Psoas muscle (tissue), 8 donors: ENCODE measurements around the gene CSF2RB. TPM values are rescaled to one million over a fixed set of nuclear protein-coding genes. Genes with fewer than 3 reads are reported as not detected.

Source experiments
- ATAC-seq, 4 donors: fragments of 200-7000 bp; cut with Tn5 transposase; one replicate each; pipeline ENCODE4 v1.9.1; 2020; ENCODE audit warnings: moderate library complexity in 3 of 4, mild to moderate bottlenecking in 2 of 4
- DNase-seq, 2 donors: peaks; one replicate each; pipeline ENCODE4 v3.0.0-alpha.2; 2020
- H3K27ac ChIP-seq: fragments of 200-600 bp; one replicate; pipeline ENCODE4 v1.8.0; 2022
- H3K27me3 ChIP-seq, 3 donors: fragments of 200-600 bp in 1 of 3; one replicate each; pipeline versions ENCODE4 v1.6.1 to v1.8.0; 2013 to 2022; ENCODE audit warnings: low read length in 2 of 3, mild to moderate bottlenecking in 2 of 3, moderate library complexity in 1 of 3; ENCODE audit not compliant: insufficient read depth in 3 of 3
- H3K36me3 ChIP-seq, 2 donors: fragments of 200-600 bp in 1 of 2; one replicate each; pipeline versions ENCODE4 v1.6.1 to v1.8.0; 2013 to 2022; ENCODE audit warnings: low read depth in 1 of 2, mild to moderate bottlenecking in 1 of 2, moderate library complexity in 1 of 2; ENCODE audit not compliant: insufficient read depth in 1 of 2
- H3K4me1 ChIP-seq: fragments of 200-600 bp; one replicate; pipeline ENCODE4 v1.8.0; 2022
- H3K4me3 ChIP-seq: fragments of 200-600 bp; one replicate; pipeline ENCODE4 v1.8.0; 2022; ENCODE audit warnings: mild to moderate bottlenecking
- H3K9me3 ChIP-seq: fragments of 200-600 bp; one replicate; pipeline ENCODE4 v1.8.0; 2022
- CTCF ChIP-seq: fragments of 200-600 bp; IDR thresholded peaks from one replicate; pipeline ENCODE4 v1.8.0; 2022; ENCODE audit warnings: antibody characterized with exemption
- WGBS, 3 donors: extraction: QIAGEN DNeasy Blood & Tissue Kit; methylation state at CpG; one replicate each; pipeline versions ENCODE4 v1.1.6 to v1.1.7; 2013; 5-methylcytosine and 5-hydroxymethylcytosine counted together
- intact Hi-C, 2 donors: fragments of 100-400 bp; cut with DNase I; formaldehyde crosslinking; loops; one replicate each; pipeline versions ENCODE4 v1.11.0 to v1.14.2; 2022
- polyA plus RNA-seq, 3 donors: library from polyadenylated mRNA; stranded (reverse); fragments of 200-250 nt; gene quantifications; one replicate each; pipeline ENCODE4 v1.2.3, GENCODE V29; 2013
- total RNA-seq, 4 donors: library from RNA; stranded (reverse); fragmentation: NEBNext Ultra II Directional in 2 of 4; extraction: Animal tissue kit (Norgen Biotek cat#: 25700) in 2 of 4; gene quantifications; one replicate each; pipeline versions ENCODE4 v1.2.1 to v1.2.4, GENCODE V29; 2021 to 2023
- donor health status: healthy with polysubstance abuse.
- donor health status: DM: no; HTN: no; CAD: no; lungs with moderate emphysema.
- donor health status: Bipolar disorder and iron deficiency.
- donor health status: healthy.
- donor health status: DM: yes; HTN: yes; CAD: no.
- donor health status: DM: no; HTN: no; CAD: no.
- donor health status: DM: no; HTN: no; CAD: no.
- donor health status: DM: yes; HTN: yes; CAD: no.

CSF2RB gene
- total and polyA plus RNA-seq, 7 donors, result 0.25 to 1.7 (median 1.0) TPM

- TF ChIP-seq CTCF, result no peak
- no peak for DNase-seq
- Histone ChIP-seq H3K27me3 (peaks cover 0 to 17% (median 1%) of the 10 kb centered on the region in 3 donors), H3K4me1 (no peaks in the 10 kb centered on the region), H3K36me3 (no peaks in the 10 kb centered on the region), H3K9me3 (no peaks in the 10 kb centered on the region), H3K27ac (no peak overlapping the region), H3K4me3 (no peak overlapping the region)
- no peak for ATAC-seq
- WGBS, 3 donors, result 30 to 34% (median 34%) methylated on average over 3 of the region's 3 CpGs
- intact Hi-C loops, result no loop called here
Observed at GRCh38 chr22:36961626-36962025, 48.2 kb downstream of the CSF2RB start.

GRCh38 chr22:36963302-36963701 lies 49.9 kb downstream of the CSF2RB start:
- TF ChIP-seq CTCF, result no peak
- no peaks in the 10 kb centered on the region for H3K36me3 ChIP-seq
- no peaks in the 10 kb centered on the region for H3K4me1 ChIP-seq
- H3K27ac ChIP-seq, result no peak overlapping the region
- no peak overlapping the region for H3K4me3 ChIP-seq
- ATAC-seq (no peak), DNase-seq (no peak)
- WGBS, 3 donors, result 50 to 72% (median 61%) methylated on average over 2 of the region's 2 CpGs
- intact Hi-C loops, result no loop called here
- no peaks in the 10 kb centered on the region for H3K9me3 ChIP-seq
- peaks cover 0 to 18% (median 1%) of the 10 kb centered on the region in 3 donors for H3K27me3 ChIP-seq

GRCh38 chr22:36964106-36964505 lies 50.7 kb downstream of the CSF2RB start:
- peaks cover 0 to 23% (median 1%) of the 10 kb centered on the region in 3 donors for H3K27me3 ChIP-seq
- H3K27ac ChIP-seq, result no peak overlapping the region
- no peaks in the 10 kb centered on the region for H3K9me3 ChIP-seq
- no peaks in the 10 kb centered on the region for H3K4me1 ChIP-seq
- no peak overlapping the region for H3K4me3 ChIP-seq
- ATAC-seq, result no peak
- H3K36me3 ChIP-seq, result no peaks in the 10 kb centered on the region
- TF ChIP-seq CTCF, result no peak
- intact Hi-C loops, result no loop called here
- no peak for DNase-seq

GRCh38 chr22:36965696-36966095 lies 52.3 kb downstream of the CSF2RB start:
- H3K36me3 ChIP-seq, result no peaks in the 10 kb centered on the region

More at GRCh38 chr22:36965696-36966095, 52.3 kb downstream of the CSF2RB start:
- H3K27me3 ChIP-seq, result peaks cover 0 to 14% (median 1%) of the 10 kb centered on the region in 3 donors
- WGBS, 3 donors, result 65 to 86% (median 79%) methylated on average over 2 of the region's 2 CpGs
- TF ChIP-seq CTCF, result no peak
- no peaks in the 10 kb centered on the region for H3K4me1 ChIP-seq
- no peak for DNase-seq
- no peaks in the 10 kb centered on the region for H3K9me3 ChIP-seq
- no peak for ATAC-seq
- intact Hi-C loops, result no loop called here
- H3K27ac ChIP-seq, result no peak overlapping the region
- no peak overlapping the region for H3K4me3 ChIP-seq
